ENCODE measurements around the gene CCDC86.

- TF ChIP-seq, protein P1, sequence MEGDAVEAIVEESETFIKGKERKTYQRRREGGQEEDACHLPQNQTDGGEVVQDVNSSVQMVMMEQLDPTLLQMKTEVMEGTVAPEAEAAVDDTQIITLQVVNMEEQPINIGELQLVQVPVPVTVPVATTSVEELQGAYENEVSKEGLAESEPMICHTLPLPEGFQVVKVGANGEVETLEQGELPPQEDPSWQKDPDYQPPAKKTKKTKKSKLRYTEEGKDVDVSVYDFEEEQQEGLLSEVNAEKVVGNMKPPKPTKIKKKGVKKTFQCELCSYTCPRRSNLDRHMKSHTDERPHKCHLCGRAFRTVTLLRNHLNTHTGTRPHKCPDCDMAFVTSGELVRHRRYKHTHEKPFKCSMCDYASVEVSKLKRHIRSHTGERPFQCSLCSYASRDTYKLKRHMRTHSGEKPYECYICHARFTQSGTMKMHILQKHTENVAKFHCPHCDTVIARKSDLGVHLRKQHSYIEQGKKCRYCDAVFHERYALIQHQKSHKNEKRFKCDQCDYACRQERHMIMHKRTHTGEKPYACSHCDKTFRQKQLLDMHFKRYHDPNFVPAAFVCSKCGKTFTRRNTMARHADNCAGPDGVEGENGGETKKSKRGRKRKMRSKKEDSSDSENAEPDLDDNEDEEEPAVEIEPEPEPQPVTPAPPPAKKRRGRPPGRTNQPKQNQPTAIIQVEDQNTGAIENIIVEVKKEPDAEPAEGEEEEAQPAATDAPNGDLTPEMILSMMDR (IDR thresholded peaks at IDR 0.05), result no peak
- no peak for TF ChIP-seq EZH2 (IDR thresholded peaks at IDR 0.05)
Observed at GRCh38 chr11:60866911-60867870, 25.3 kb downstream of the CCDC86 start, which contains the start of gene ZP1.
